HCT116 (cell line): ENCODE results near the gene RBP4. TPM values are rescaled to one million over a fixed set of nuclear protein-coding genes. Genes with fewer than 3 reads are reported as not detected.

Source experiments
- ATAC-seq: fragments of 200-7000 bp; cut with Tn5 transposase; 2 replicates; pipeline ENCODE4 v1.9.1; 2020; ENCODE audit warnings: mild to moderate bottlenecking, moderate library complexity
- BruUV-seq: library from RNA; stranded (reverse); fragments of 400-500 nt; replicated peaks from 2 replicates; lab custom pipeline; 2021; lab: Mats Ljungman, UMichigan
- CTCF ChIA-PET: fragments of 300-600 bp; sonication (Branson Sonifier 250); formaldehyde crosslinking; loops from one replicate; lab custom pipeline; 2021; ENCODE audit warnings: antibody characterized with exemption; lab: Charles Lee
- POLR2A ChIA-PET: fragments of 300-600, 350-600 bp; sonication (Branson Sonifier 250); formaldehyde crosslinking; loops from one replicate; lab custom pipeline; 2021; ENCODE audit warnings: antibody characterized with exemption; lab: Charles Lee
- RAD21 ChIA-PET, 2 experiments: fragments of 300-600 bp; sonication (Branson Sonifier 250); formaldehyde crosslinking; loops; one replicate each; lab custom pipeline; 2023; ENCODE audit warnings: low total read pairs in 2 of 2; ENCODE audit not compliant: uncharacterized antibody in 2 of 2, unreplicated experiment in 2 of 2, low non-redundant PET in 1 of 2; lab: Charles Lee
- DNase-seq: peaks from one replicate; pipeline ENCODE4 v3.0.0-alpha.2; 2010; ENCODE audit warnings: low read depth, low spot score
- H2AFZ ChIP-seq: fragments of 200-600 bp; shearing (Covaris generic), sonication (generic); 2 replicates; pipeline ENCODE4 v1.6.1; 2017; ENCODE audit warnings: low read depth, mixed run types, mixed read lengths, antibody characterized with exemption, low read length; ENCODE audit not compliant: poor library complexity, severe bottlenecking
- H3K27ac ChIP-seq: 2 replicates; pipeline ENCODE4 v1.5.1; 2012; ENCODE audit warnings: low read depth, low read length
- H3K27me3 ChIP-seq: fragments of 200-600 bp; sonication (generic); 2 replicates; pipeline ENCODE4 v1.6.1; 2016; ENCODE audit warnings: mixed run types, low read length, mixed read lengths; ENCODE audit not compliant: insufficient read depth
- H3K36me3 ChIP-seq, 2 experiments: fragments of 200-500 bp in 1 of 2; fragments of 200-600 bp in 1 of 2; sonication (Bioruptor generic) in 1 of 2; sonication (generic) in 1 of 2; 2 replicates each; pipeline versions ENCODE4 v1.5.1 to v1.6.1; 2014 to 2016; ENCODE audit warnings: low read length in 2 of 2, inconsistent platforms in 1 of 2, mixed read lengths in 1 of 2, mixed run types in 1 of 2; ENCODE audit not compliant: insufficient read depth in 2 of 2, control insufficient read depth in 1 of 2
- H3K4me1 ChIP-seq, 2 experiments: fragments of 200-600 bp in 1 of 2; sonication (generic) in 1 of 2; 2 replicates each; pipeline versions ENCODE4 v1.5.1 to v1.6.1; 2012 to 2017; ENCODE audit warnings: low read length in 2 of 2, inconsistent platforms in 1 of 2, mild to moderate bottlenecking in 1 of 2, mixed read lengths in 1 of 2, mixed run types in 1 of 2, moderate library complexity in 1 of 2; ENCODE audit not compliant: insufficient read depth in 2 of 2, control insufficient read depth in 1 of 2
- H3K4me2 ChIP-seq: fragments of 200-600 bp; sonication (generic); 2 replicates; pipeline ENCODE4 v1.6.1; 2017; ENCODE audit warnings: mixed run types, low read length, mixed read lengths
- H3K4me3 ChIP-seq, 2 experiments: fragments of 200-600 bp in 1 of 2; sonication (generic) in 1 of 2; replicated peaks in 1 of 2; 2 replicates each; pipeline ENCODE4 v1.5.1; 2011 to 2016; ENCODE audit warnings: low read length in 2 of 2, control low read depth in 1 of 2, low read depth in 1 of 2, mild to moderate bottlenecking in 1 of 2, mixed read lengths in 1 of 2, mixed run types in 1 of 2
- H3K79me2 ChIP-seq: fragments of 200-600 bp; sonication (generic); 2 replicates; pipeline ENCODE4 v1.6.1; 2017; ENCODE audit warnings: mild to moderate bottlenecking, mixed run types, low read length, moderate library complexity, mixed read lengths; ENCODE audit not compliant: insufficient read depth
- H3K9ac ChIP-seq: fragments of 200-600 bp; sonication (generic); 2 replicates; pipeline ENCODE4 v1.6.1; 2016; ENCODE audit warnings: low read length, mixed read lengths
- H3K9me2 ChIP-seq: fragments of 200-600 bp; sonication (generic), shearing (Covaris generic); 2 replicates; pipeline ENCODE4 v1.6.1; 2017; ENCODE audit warnings: mixed run types, mild to moderate bottlenecking, moderate library complexity; ENCODE audit not compliant: insufficient read depth
- H3K9me3 ChIP-seq, 2 experiments: fragments of 200-500 bp in 1 of 2; fragments of 200-600 bp in 1 of 2; sonication (Bioruptor generic) in 1 of 2; sonication (generic) in 1 of 2; 2 replicates each; pipeline ENCODE4 v1.6.1; 2014 to 2017; ENCODE audit warnings: low read length in 2 of 2, mixed read lengths in 2 of 2, inconsistent platforms in 1 of 2, low read depth in 1 of 2, mild to moderate bottlenecking in 1 of 2, mixed run types in 1 of 2, moderate library complexity in 1 of 2; ENCODE audit not compliant: control insufficient read depth in 1 of 2, insufficient read depth in 1 of 2
- H4K20me1 ChIP-seq: fragments of 200-600 bp; sonication (generic), shearing (Covaris generic); 2 replicates; pipeline ENCODE4 v1.6.1; 2017; ENCODE audit warnings: mixed run types, mild to moderate bottlenecking, moderate library complexity; ENCODE audit not compliant: insufficient read depth
- CBX3 ChIP-seq: IDR thresholded peaks from 2 replicates; pipeline ENCODE4 v1.6.1; 2012; ENCODE audit warnings: low read depth
- ELF1 ChIP-seq: IDR thresholded peaks from 2 replicates; pipeline ENCODE4 v1.6.1; 2012; ENCODE audit warnings: low read depth, borderline replicate concordance
- EZH2phosphoT487 ChIP-seq: fragments of 200-600 bp; IDR thresholded peaks from 2 replicates; pipeline ENCODE4 v1.6.1; 2018; ENCODE audit warnings: antibody characterized with exemption, borderline replicate concordance
- FOSL1 ChIP-seq: IDR thresholded peaks from 2 replicates; pipeline ENCODE4 v1.6.1; 2012; ENCODE audit warnings: low read depth
- MAX ChIP-seq: IDR thresholded peaks from 2 replicates; pipeline ENCODE4 v1.6.1; 2012
- ZNF274 ChIP-seq: fragments of 200-500 bp; sonication (Bioruptor generic); IDR thresholded peaks from 2 replicates; pipeline ENCODE4 v1.6.1; 2014; ENCODE audit warnings: mild to moderate bottlenecking, low read depth, low read length, inconsistent platforms
- intact Hi-C: fragments of 100-400 bp; cut with micrococcal nuclease; formaldehyde crosslinking; loops from 2 replicates; pipeline ENCODE4 v1.10.0; 2022
- total RNA-seq: library from RNA; stranded (reverse); gene quantifications from one replicate; pipeline ENCODE4 v1.2.1, GENCODE V29; 2021; ENCODE audit not compliant: unreplicated experiment

RBP4 gene
- total RNA-seq, 1 experiment from 2014 or later, result 2.4 TPM

GRCh38 chr10:93580828-93581227 lies 20.2 kb downstream of the RBP4 start:
- ATAC-seq (no peak), DNase-seq (no peak)
- intact Hi-C loops, result no loop called here
- no peak overlapping the region for H3K4me2 ChIP-seq
- ChIA-PET RAD21 (no interaction called here), CTCF (no interaction called here), POLR2A (no interaction called here)
- no peaks in the 10 kb centered on the region for H3K27me3 ChIP-seq
- H3K9me2 ChIP-seq, result no peaks in the 10 kb centered on the region
- BruUV-seq, result no TSS peak
- H3K9ac ChIP-seq, result no peak overlapping the region
- no peak overlapping the region for H3K27ac ChIP-seq
- peaks cover 6 to 22% of the 10 kb centered on the region in 2 experiments; a peak in 2 of 4 replicates for H3K4me1 ChIP-seq
- H3K79me2 ChIP-seq, result no peaks in the 10 kb centered on the region
- H3K4me3 ChIP-seq, result no peak overlapping the region
- TF ChIP-seq FOSL1 (no peak), CBX3 (no peak), EZH2phosphoT487 (no peak)
- TF ChIP-seq, all 23 proteins: peak for 0
- Histone ChIP-seq H2AFZ (no peak overlapping the region), H3K9me3 (peaks cover 0 to 4% of the 10 kb centered on the region in 2 experiments; a peak in 1 of 4 replicates), H3K36me3 (no peaks in the 10 kb centered on the region), H4K20me1 (no peaks in the 10 kb centered on the region)

- BruUV-seq, result no TSS peak
- CTCF ChIA-PET, result no interaction called here
- no peak for ATAC-seq
Measured at GRCh38 chr10:93579985-93580711, 20.9 kb downstream of the RBP4 start.

More at GRCh38 chr10:93579985-93580711, 20.9 kb downstream of the RBP4 start:
- no peak for TF ChIP-seq ZNF274
- no peak for TF ChIP-seq MAX
- no peak for TF ChIP-seq ELF1
- H3K9ac ChIP-seq, result no peak overlapping the region
- no peaks in the 10 kb centered on the region for H3K27me3 ChIP-seq
- H3K9me2 ChIP-seq, result no peaks in the 10 kb centered on the region
- H3K9me3 ChIP-seq, result peaks cover 0 to 4% of the 10 kb centered on the region in 2 experiments; a peak in 1 of 4 replicates
- no peak overlapping the region for H3K27ac ChIP-seq
- H3K79me2 ChIP-seq, result no peaks in the 10 kb centered on the region
- no peaks in the 10 kb centered on the region for H4K20me1 ChIP-seq
- H3K4me1 ChIP-seq, result peaks cover 6 to 22% of the 10 kb centered on the region in 2 experiments; a peak in 2 of 4 replicates
- ChIA-PET POLR2A (no interaction called here), RAD21 (no interaction called here)
- intact Hi-C loops, result no loop called here
- H3K4me2 ChIP-seq, result no peak overlapping the region
- H3K36me3 ChIP-seq, result no peaks in the 10 kb centered on the region
- no peak for DNase-seq
- no peak overlapping the region for H2AFZ ChIP-seq
- H3K4me3 ChIP-seq, result no peak overlapping the region
